ENCODE measurements around the gene CSRNP3. TPM values are rescaled to one million over a fixed set of nuclear protein-coding genes. Genes with fewer than 3 reads are reported as not detected.

CSRNP3 gene
- total and polyA plus RNA-seq, 2 experiments from 2014 or later: 3.0 to 14.0 TPM

GRCh38 chr2:165687426-165688002 lies 218.0 kb downstream of the CSRNP3 start:
- H3K4me1 ChIP-seq (ENCODE audit: insufficient read depth): no peaks in the 10 kb centered on the region
- H4K20me1 ChIP-seq (ENCODE audit: insufficient read depth, poor library complexity, severe bottlenecking): no peaks in the 10 kb centered on the region
- no peak overlapping the region for H2AFZ ChIP-seq
- no peaks in the 10 kb centered on the region for H3K79me2 ChIP-seq
- H3K9me2 ChIP-seq (replicated peaks; ENCODE audit: insufficient read depth): no peaks in the 10 kb centered on the region
- no peaks in the 10 kb centered on the region for H3K36me3 ChIP-seq (replicated peaks; ENCODE audit: insufficient read depth, low read depth)
- H3K4me3 ChIP-seq: no peak overlapping the region
- no peak overlapping the region for H3K27ac ChIP-seq
- no peaks in the 10 kb centered on the region for H3K27me3 ChIP-seq
- DNase-seq (ENCODE audit: low spot score): no peak
- H3K9me3 ChIP-seq (ENCODE audit: low read depth): no peaks in the 10 kb centered on the region
- no peak overlapping the region for H3K4me2 ChIP-seq
- TF ChIP-seq CTCF (IDR thresholded peaks at IDR 0.05; ENCODE audit: poor library complexity) (no peak), EZH2phosphoT487 (IDR thresholded peaks at IDR 0.05; ENCODE audit: low read depth, severe bottlenecking, unreplicated experiment) (no peak), EZH2 (IDR thresholded peaks at IDR 0.05; ENCODE audit: borderline replicate concordance) (no peak)
- WGBS (ENCODE audit: low lambda C conversion rate, missing lambda C conversion rate): 87% methylated on average over 4 of the region's 4 CpGs

GRCh38 chr2:165691615-165692014 lies 222.1 kb downstream of the CSRNP3 start:
- no peaks in the 10 kb centered on the region for H4K20me1 ChIP-seq (ENCODE audit: insufficient read depth, poor library complexity, severe bottlenecking)
- no peak overlapping the region for H3K4me3 ChIP-seq
- DNase-seq (ENCODE audit: low spot score): peak; percentile 10
- no peak overlapping the region for H2AFZ ChIP-seq
- no peaks in the 10 kb centered on the region for H3K4me1 ChIP-seq (ENCODE audit: insufficient read depth)
- H3K9me3 ChIP-seq (ENCODE audit: low read depth): no peaks in the 10 kb centered on the region
- no peaks in the 10 kb centered on the region for H3K27me3 ChIP-seq
- no peak overlapping the region for H3K4me2 ChIP-seq
- no peak for TF ChIP-seq CTCF (IDR thresholded peaks at IDR 0.05; ENCODE audit: poor library complexity)
- no peak for TF ChIP-seq EZH2phosphoT487 (IDR thresholded peaks at IDR 0.05; ENCODE audit: low read depth, severe bottlenecking, unreplicated experiment)
- TF ChIP-seq EZH2 (IDR thresholded peaks at IDR 0.05; ENCODE audit: borderline replicate concordance): no peak
- H3K9me2 ChIP-seq (replicated peaks; ENCODE audit: insufficient read depth): no peaks in the 10 kb centered on the region
- no peaks in the 10 kb centered on the region for H3K36me3 ChIP-seq (replicated peaks; ENCODE audit: insufficient read depth, low read depth)
- no peaks in the 10 kb centered on the region for H3K79me2 ChIP-seq
- H3K27ac ChIP-seq: no peak overlapping the region
- whole genome bisulfite sequencing (ENCODE audit: low lambda C conversion rate, missing lambda C conversion rate): 49% methylated on average over 7 of the region's 7 CpGs

- no peaks in the 10 kb centered on the region for H4K20me1 ChIP-seq (ENCODE audit: insufficient read depth, poor library complexity, severe bottlenecking)
- WGBS (ENCODE audit: low lambda C conversion rate, missing lambda C conversion rate): 97% methylated on average over 3 of the region's 3 CpGs
- H3K4me3 ChIP-seq: no peak overlapping the region
These were observed 223.4 kb downstream of the CSRNP3 start for GRCh38 chr2:165692906-165693305.

More at GRCh38 chr2:165692906-165693305, 223.4 kb downstream of the CSRNP3 start:
- Histone ChIP-seq H3K9me3 (ENCODE audit: low read depth) (no peaks in the 10 kb centered on the region), H3K4me2 (no peak overlapping the region), H3K9me2 (replicated peaks; ENCODE audit: insufficient read depth) (no peaks in the 10 kb centered on the region), H3K79me2 (no peaks in the 10 kb centered on the region), H3K4me1 (ENCODE audit: insufficient read depth) (no peaks in the 10 kb centered on the region), H3K27me3 (no peaks in the 10 kb centered on the region), H3K27ac (no peak overlapping the region), H2AFZ (no peak overlapping the region), H3K36me3 (replicated peaks; ENCODE audit: insufficient read depth, low read depth) (no peaks in the 10 kb centered on the region)
- TF ChIP-seq EZH2 (IDR thresholded peaks at IDR 0.05; ENCODE audit: borderline replicate concordance) (no peak), EZH2phosphoT487 (IDR thresholded peaks at IDR 0.05; ENCODE audit: low read depth, severe bottlenecking, unreplicated experiment) (no peak), CTCF (IDR thresholded peaks at IDR 0.05; ENCODE audit: poor library complexity) (no peak)
- no peak for DNase-seq (ENCODE audit: low spot score)

Data from hepatocyte (in vitro differentiated cells).